HepG2 (cell line): ENCODE data around the gene MAT2A. TPM values are rescaled to one million over a fixed set of nuclear protein-coding genes. Genes with fewer than 3 reads are reported as not detected.

ENCODE experiments used
- FOSL2 ChIP-seq: sonication (generic); formaldehyde crosslinking; IDR thresholded peaks from 2 replicates; pipeline ENCODE4 v1.4.0; 2020; ENCODE audit warnings: missing genetic modification reagents
- FOXC1 ChIP-seq: sonication (generic); formaldehyde crosslinking; IDR thresholded peaks from 2 replicates; pipeline ENCODE4 v1.8.0; 2022; ENCODE audit warnings: mild to moderate bottlenecking, missing genetic modification reagents, borderline replicate concordance
- FOXK1 ChIP-seq: sonication (generic); formaldehyde crosslinking; IDR thresholded peaks from 2 replicates; pipeline ENCODE4 v1.4.0; 2020; ENCODE audit warnings: low read depth, missing genetic modification reagents, borderline replicate concordance
- FOXP1 ChIP-seq, 2 experiments: fragments of 450-650 bp in 1 of 2; IDR thresholded peaks; 2 replicates each; pipeline ENCODE4 v1.6.1; 2017 to 2018; ENCODE audit warnings: antibody characterized with exemption in 1 of 2
- KLF11 ChIP-seq: IDR thresholded peaks from 2 replicates; pipeline ENCODE4 v1.6.1; 2016; ENCODE audit warnings: missing compliant biosample characterization
- MEIS2 ChIP-seq: sonication (generic); formaldehyde crosslinking; IDR thresholded peaks from 2 replicates; pipeline ENCODE4 v1.9.0; 2021; ENCODE audit warnings: mild to moderate bottlenecking, missing genetic modification reagents
- NCOA1 ChIP-seq: sonication (generic); formaldehyde crosslinking; IDR thresholded peaks from 2 replicates; pipeline ENCODE4 v1.9.0; 2021; ENCODE audit warnings: missing genetic modification reagents
- NFATC3 ChIP-seq: sonication (generic); formaldehyde crosslinking; IDR thresholded peaks from 2 replicates; pipeline ENCODE4 v1.5.1; 2020; ENCODE audit warnings: mild to moderate bottlenecking, missing genetic modification reagents
- SIX1 ChIP-seq: sonication (generic); formaldehyde crosslinking; IDR thresholded peaks from 2 replicates; pipeline ENCODE4 v1.4.0; 2020; ENCODE audit warnings: missing genetic modification reagents, borderline replicate concordance
- TCF7 ChIP-seq: sonication (generic); IDR thresholded peaks from 2 replicates; pipeline ENCODE4 v1.6.1; 2016; ENCODE audit warnings: antibody characterized with exemption, low read depth
- ZMYM4 ChIP-seq: sonication (generic); formaldehyde crosslinking; IDR thresholded peaks from 2 replicates; pipeline ENCODE4 v1.8.1; 2023; ENCODE audit warnings: mild to moderate bottlenecking, missing genetic modification reagents
- ZNF136 ChIP-seq: sonication (generic); formaldehyde crosslinking; IDR thresholded peaks from 2 replicates; pipeline ENCODE4 v1.8.1; 2022; ENCODE audit warnings: low read depth, mild to moderate bottlenecking, moderate library complexity, missing genetic modification reagents
- ZNF326 ChIP-seq: sonication (generic); formaldehyde crosslinking; IDR thresholded peaks from 2 replicates; pipeline ENCODE4 v1.4.0; 2020; ENCODE audit warnings: missing genetic modification reagents, borderline replicate concordance
- ZNF446 ChIP-seq: sonication (generic); formaldehyde crosslinking; IDR thresholded peaks from 2 replicates; pipeline ENCODE4 v1.5.0; 2020; ENCODE audit warnings: mild to moderate bottlenecking, missing genetic modification reagents
- ZNF510 ChIP-seq: sonication (generic); formaldehyde crosslinking; IDR thresholded peaks from 2 replicates; pipeline ENCODE4 v1.4.0; 2020; ENCODE audit warnings: low read depth, mild to moderate bottlenecking, missing genetic modification reagents
- ZNF720 ChIP-seq: sonication (generic); formaldehyde crosslinking; IDR thresholded peaks from 2 replicates; pipeline ENCODE4 v1.4.0; 2020; ENCODE audit warnings: missing genetic modification reagents
- polyA plus RNA-seq, 8 experiments: library from polyadenylated mRNA; depleted of rRNA in 3 of 8; stranded (reverse) in 7 of 8; unstranded in 1 of 8; fragments of >200 nt; fragmentation: Illumina TruSeq in 4 of 8; extraction: Trizol in 4 of 8; gene quantifications; 2 replicates each; pipeline versions ENCODE4 v1.2.1 to v1.2.3, GENCODE V29; 2011 to 2016; ENCODE audit warnings: low read depth in 4 of 8, missing spikeins in 1 of 8, mixed read lengths in 1 of 8; ENCODE audit not compliant: insufficient read depth in 1 of 8
- total RNA-seq, 5 experiments: library from RNA; depleted of rRNA; stranded (reverse); fragments of >200 nt; fragmentation: Illumina TruSeq; extraction: Trizol; gene quantifications; 2 replicates each; pipeline ENCODE4 v1.2.3, GENCODE V29; 2016; ENCODE audit warnings: low read depth in 1 of 5
- TF ChIP-seq, protein P1 (sequence below): sonication (generic); formaldehyde crosslinking; IDR thresholded peaks from 2 replicates; pipeline ENCODE4 v1.9.0; 2021; ENCODE audit warnings: missing genetic modification reagents, borderline replicate concordance
- TF ChIP-seq, protein P2 (sequence below): IDR thresholded peaks from 2 replicates; pipeline ENCODE4 v1.4.0; 2020; ENCODE audit warnings: mild to moderate bottlenecking, missing genetic modification reagents
- TF ChIP-seq, protein P3 (sequence below): sonication (generic); formaldehyde crosslinking; IDR thresholded peaks from 2 replicates; pipeline ENCODE4 v1.4.0; 2020; ENCODE audit warnings: mild to moderate bottlenecking, missing genetic modification reagents
- TF ChIP-seq, protein P4 (sequence below): sonication (generic); formaldehyde crosslinking; IDR thresholded peaks from 2 replicates; pipeline ENCODE4 v1.4.0; 2020; ENCODE audit warnings: mild to moderate bottlenecking, missing genetic modification reagents, borderline replicate concordance
- TF ChIP-seq, protein P5 (sequence below): sonication (generic); formaldehyde crosslinking; IDR thresholded peaks from 2 replicates; pipeline ENCODE4 v1.8.1; 2023; ENCODE audit warnings: mild to moderate bottlenecking, moderate library complexity, missing genetic modification reagents

MAT2A gene
- total and polyA plus RNA-seq, 2 of the 13 experiments (the other 11 are each of a cell fraction or from before 2014, with no cell fraction given) = 155 to 331 TPM

DNA sequence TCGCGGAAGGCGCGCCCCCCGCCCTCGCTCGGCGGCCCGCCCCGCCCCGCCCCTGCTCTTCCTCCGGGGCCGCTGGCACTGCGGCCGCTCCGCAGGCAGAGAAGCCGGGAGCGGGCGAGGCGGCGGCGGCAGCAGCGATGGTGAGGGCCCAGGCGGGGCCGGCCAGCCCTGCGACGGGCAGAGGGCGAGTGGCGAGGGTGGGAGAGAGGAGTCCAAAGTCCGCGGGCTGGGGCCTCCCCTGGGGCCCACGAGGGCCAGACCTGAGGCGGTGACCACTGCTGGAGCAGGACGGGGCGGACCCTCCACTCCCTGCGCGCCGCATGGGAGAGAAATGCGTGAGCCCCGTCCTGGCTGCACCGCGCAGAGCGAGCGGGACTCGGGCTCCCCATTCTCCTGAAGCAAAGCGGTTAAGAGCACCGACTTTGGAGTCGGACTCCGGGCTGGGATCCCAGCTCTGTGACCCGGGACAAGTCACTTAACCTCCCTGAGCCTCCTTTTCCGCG lies 45.4 kb downstream of the MAT2A start, which contains the start of gene VAMP5 (continued):
- TF ChIP-seq, protein P1, sequence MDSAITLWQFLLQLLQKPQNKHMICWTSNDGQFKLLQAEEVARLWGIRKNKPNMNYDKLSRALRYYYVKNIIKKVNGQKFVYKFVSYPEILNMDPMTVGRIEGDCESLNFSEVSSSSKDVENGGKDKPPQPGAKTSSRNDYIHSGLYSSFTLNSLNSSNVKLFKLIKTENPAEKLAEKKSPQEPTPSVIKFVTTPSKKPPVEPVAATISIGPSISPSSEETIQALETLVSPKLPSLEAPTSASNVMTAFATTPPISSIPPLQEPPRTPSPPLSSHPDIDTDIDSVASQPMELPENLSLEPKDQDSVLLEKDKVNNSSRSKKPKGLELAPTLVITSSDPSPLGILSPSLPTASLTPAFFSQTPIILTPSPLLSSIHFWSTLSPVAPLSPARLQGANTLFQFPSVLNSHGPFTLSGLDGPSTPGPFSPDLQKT = no peak
- no peak for TF ChIP-seq FOXP1 (IDR thresholded peaks at IDR 0.05)
- TF ChIP-seq FOXP1 (CRISPR knock-in tag; IDR thresholded peaks at IDR 0.05) = no peak
- TF ChIP-seq, protein P2, sequence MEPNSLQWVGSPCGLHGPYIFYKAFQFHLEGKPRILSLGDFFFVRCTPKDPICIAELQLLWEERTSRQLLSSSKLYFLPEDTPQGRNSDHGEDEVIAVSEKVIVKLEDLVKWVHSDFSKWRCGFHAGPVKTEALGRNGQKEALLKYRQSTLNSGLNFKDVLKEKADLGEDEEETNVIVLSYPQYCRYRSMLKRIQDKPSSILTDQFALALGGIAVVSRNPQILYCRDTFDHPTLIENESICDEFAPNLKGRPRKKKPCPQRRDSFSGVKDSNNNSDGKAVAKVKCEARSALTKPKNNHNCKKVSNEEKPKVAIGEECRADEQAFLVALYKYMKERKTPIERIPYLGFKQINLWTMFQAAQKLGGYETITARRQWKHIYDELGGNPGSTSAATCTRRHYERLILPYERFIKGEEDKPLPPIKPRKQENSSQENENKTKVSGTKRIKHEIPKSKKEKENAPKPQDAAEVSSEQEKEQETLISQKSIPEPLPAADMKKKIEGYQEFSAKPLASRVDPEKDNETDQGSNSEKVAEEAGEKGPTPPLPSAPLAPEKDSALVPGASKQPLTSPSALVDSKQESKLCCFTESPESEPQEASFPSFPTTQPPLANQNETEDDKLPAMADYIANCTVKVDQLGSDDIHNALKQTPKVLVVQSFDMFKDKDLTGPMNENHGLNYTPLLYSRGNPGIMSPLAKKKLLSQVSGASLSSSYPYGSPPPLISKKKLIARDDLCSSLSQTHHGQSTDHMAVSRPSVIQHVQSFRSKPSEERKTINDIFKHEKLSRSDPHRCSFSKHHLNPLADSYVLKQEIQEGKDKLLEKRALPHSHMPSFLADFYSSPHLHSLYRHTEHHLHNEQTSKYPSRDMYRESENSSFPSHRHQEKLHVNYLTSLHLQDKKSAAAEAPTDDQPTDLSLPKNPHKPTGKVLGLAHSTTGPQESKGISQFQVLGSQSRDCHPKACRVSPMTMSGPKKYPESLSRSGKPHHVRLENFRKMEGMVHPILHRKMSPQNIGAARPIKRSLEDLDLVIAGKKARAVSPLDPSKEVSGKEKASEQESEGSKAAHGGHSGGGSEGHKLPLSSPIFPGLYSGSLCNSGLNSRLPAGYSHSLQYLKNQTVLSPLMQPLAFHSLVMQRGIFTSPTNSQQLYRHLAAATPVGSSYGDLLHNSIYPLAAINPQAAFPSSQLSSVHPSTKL (CRISPR knock-in tag) = peak; percentile 83
- 0 out of 2 replicates have a peak, but pooled peaks have one; percentile 7 for TF ChIP-seq ZNF136
- peak; percentile 61 for TF ChIP-seq FOXK1 (CRISPR knock-in tag)
- no peak; the same call in 1 of the 2 replicates for TF ChIP-seq FOXC1
- TF ChIP-seq MEIS2 = peak; percentile 86; the same call in 1 of the 2 replicates
- no peak; the same call in 1 of the 2 replicates for TF ChIP-seq NCOA1 (CRISPR knock-in tag)
- TF ChIP-seq FOSL2 = peak; percentile 71
- TF ChIP-seq, protein P3, sequence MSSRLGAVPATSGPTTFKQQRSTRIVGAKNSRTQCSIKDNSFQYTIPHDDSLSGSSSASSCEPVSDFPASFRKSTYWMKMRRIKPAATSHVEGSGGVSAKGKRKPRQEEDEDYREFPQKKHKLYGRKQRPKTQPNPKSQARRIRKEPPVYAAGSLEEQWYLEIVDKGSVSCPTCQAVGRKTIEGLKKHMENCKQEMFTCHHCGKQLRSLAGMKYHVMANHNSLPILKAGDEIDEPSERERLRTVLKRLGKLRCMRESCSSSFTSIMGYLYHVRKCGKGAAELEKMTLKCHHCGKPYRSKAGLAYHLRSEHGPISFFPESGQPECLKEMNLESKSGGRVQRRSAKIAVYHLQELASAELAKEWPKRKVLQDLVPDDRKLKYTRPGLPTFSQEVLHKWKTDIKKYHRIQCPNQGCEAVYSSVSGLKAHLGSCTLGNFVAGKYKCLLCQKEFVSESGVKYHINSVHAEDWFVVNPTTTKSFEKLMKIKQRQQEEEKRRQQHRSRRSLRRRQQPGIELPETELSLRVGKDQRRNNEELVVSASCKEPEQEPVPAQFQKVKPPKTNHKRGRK (CRISPR knock-in tag) = 0 out of 2 replicates have a peak, but pooled peaks have one; percentile 38
- TF ChIP-seq ZNF326 = no peak
- TF ChIP-seq ZNF446 (CRISPR knock-in tag) = 0 out of 2 replicates have a peak, but pooled peaks have one; percentile 67
- no peak for TF ChIP-seq ZNF720 (CRISPR knock-in tag)
- TF ChIP-seq, protein P4, sequence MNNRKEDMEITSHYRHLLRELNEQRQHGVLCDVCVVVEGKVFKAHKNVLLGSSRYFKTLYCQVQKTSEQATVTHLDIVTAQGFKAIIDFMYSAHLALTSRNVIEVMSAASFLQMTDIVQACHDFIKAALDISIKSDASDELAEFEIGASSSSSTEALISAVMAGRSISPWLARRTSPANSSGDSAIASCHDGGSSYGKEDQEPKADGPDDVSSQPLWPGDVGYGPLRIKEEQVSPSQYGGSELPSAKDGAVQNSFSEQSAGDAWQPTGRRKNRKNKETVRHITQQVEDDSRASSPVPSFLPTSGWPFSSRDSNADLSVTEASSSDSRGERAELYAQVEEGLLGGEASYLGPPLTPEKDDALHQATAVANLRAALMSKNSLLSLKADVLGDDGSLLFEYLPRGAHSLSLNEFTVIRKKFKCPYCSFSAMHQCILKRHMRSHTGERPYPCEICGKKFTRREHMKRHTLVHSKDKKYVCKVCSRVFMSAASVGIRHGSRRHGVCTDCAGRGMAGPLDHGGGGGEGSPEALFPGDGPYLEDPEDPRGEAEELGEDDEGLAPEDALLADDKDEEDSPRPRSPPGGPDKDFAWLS (CRISPR knock-in tag) = 0 out of 2 replicates have a peak, but pooled peaks have one; percentile 47
- no peak for TF ChIP-seq KLF11 (CRISPR knock-in tag)
- TF ChIP-seq ZNF510 = peak; percentile 83; the same call in 1 of the 2 replicates
- TF ChIP-seq SIX1 (CRISPR knock-in tag) = peak; percentile 13; the same call in 1 of the 2 replicates
- TF ChIP-seq, protein P5, sequence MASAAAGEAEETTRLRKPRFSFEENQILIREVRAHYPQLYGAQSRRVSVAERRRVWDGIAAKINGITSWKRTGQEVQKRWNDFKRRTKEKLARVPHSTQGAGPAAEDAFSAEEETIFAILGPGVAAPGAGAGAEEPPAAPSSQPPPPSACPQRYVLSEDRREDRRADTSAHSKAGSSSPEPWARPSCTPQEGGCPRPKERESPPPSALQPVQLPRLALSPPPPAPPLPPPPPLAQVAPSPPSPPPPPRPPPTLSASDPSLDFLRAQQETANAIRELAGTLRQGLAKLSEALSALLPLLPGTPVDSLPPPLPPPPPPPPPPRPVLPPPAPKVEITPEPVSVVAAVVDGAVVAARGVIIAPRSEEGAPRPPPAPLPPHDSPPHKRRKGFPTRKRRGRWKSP (CRISPR knock-in tag) = peak; percentile 74
- TF ChIP-seq ZMYM4 (CRISPR knock-in tag) = peak; percentile 59
- TF ChIP-seq TCF7 = no peak
- TF ChIP-seq NFATC3 (CRISPR knock-in tag) = no peak
